GM21390 (cell line): Measurements from ENCODE around the gene GSTA3.
A peak's percentile ranks its signal among the peaks of the same experiment; 100 is the strongest.
"Not testable (repeated sequence)": the region's sequence is repeated elsewhere in the genome, so short reads cannot be mapped to it uniquely, and the experiment has no call there.

Experiments
- ATAC-seq: cut with Tn5 transposase; IDR thresholded peaks from one replicate; pipeline ENCODE4 v1.9.1; 2021; ENCODE audit not compliant: unreplicated experiment

GSTA3 gene

DNA sequence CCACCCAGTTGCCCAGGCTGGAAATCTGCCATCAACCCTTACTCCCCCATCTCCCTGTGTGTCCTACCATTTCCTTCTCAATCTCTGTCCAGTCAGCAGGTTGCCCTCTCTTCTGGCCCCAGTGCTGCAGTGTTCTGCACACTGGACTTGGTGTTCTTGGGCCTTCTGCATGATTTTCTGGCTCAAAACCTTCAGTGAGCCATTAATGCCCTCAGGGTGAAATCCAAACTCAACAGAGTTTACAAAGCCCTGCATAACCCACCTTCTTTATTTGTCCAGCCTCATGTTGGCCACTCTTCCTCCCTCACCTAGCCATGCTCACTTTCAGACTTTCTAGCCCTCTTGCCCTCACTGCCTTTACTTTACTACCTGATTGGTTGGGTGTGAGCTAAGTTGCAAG lies 5.0 kb upstream of the GSTA3 start:
- ATAC-seq, result no peak

- no peak for ATAC-seq
Measured at GRCh38 chr6:52910091-52910490, 593 bp upstream of the GSTA3 start.

GRCh38 chr6:52909131-52909530 lies 367 bp downstream of the GSTA3 start:
- ATAC-seq, result no peak

- ATAC-seq, result no peak
Measured at GRCh38 chr6:52908526-52908925, 972 bp downstream of the GSTA3 start.

DNA sequence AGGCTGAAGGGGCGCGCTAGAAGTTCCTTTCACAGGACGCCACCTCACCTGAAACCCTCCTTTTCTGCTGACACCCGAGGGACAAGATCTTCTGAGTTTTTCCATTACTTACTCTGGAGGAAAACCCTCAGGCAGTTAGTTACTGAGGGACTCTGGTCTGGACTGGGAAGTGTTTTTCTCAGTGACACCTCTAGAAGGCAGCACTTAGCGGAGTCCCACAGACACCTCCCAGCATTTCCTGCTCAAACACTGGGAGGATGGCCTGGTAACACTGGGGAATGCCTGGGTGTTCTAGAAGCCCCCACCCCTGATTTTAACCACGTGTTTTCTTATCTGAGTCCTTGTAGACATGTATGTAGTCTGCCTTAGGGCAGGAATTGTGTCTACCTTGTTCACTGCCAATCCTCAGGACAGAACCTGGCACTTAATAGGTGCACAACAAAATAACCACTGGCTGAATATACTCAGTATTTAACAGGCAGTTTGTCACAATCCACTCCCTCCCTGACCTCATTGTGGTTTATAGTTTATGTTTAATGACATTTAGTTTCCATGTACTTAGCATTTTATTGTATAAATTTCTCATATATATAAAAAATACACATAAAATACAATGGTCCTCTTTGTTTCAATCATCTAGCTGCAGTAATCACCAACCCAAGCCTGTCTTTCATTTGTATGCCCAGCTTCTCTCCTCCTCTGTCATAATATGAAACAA lies 4.8 kb downstream of the GSTA3 start:
- no peak for ATAC-seq

GRCh38 chr6:52900536-52900935 lies 9.0 kb downstream of the GSTA3 start:
- ATAC-seq, result no peak

DNA sequence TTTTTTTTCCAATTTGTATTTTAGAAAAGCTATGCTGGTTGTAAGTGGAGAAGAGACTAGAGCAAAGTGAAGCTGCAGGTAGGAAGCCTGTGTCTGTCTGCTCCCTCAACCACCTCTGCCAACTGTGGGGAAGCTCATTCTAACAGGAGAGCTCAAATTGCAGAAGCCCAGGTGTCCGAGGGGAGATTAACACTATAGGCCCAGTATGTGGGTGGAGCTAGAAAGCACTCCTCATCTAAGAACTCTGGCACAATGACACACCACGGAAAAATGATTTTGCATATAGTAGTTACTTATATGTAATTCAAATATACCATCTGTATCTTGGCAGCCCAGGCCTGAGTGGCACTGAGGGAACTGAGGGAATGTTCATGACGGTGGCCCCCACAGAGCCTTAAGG lies 13.7 kb downstream of the GSTA3 start:
- not testable (repeated sequence) for ATAC-seq

DNA sequence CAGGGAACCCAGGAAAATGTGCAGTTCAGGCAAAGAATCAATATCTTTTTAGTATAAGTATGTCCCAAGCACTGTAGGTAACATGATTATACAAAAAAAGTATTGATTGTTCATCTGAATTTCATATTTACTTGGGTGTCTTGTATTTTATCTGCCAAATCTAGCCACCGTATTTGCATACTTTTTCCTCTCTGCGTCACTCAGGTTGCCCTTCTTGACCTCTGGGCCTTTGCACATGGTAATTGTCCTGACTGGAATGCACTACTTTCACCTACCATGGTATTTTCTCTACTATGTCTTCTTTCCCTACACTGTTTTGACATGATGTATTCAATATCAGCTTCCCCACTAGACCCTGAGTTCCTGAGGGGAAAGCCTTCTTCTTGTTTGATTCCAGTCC lies 15.2 kb downstream of the GSTA3 start:
- ATAC-seq, result no peak

DNA sequence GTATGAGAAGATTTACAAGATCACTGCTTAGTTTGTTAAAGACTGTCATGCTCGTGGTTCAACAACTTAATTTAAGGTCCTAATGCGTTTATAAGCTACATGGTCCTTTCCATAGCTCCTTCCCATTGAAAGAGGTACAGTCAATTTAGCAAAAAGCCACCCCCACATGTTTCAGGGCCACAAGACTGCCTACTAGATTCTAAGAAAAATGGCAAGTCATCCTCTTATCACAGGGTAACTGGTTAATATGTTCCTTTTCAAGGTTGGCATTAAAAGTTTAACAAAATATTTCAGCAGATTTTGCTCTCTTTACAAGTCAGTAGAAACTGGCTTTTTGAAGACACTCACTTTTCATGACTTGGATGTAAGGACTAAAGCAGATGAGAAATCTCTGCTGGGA lies 15.7 kb downstream of the GSTA3 start:
- no peak for ATAC-seq

GRCh38 chr6:52893221-52893620 lies 16.3 kb downstream of the GSTA3 start:
- no peak for ATAC-seq

GRCh38 chr6:52890018-52890417 lies 19.5 kb downstream of the GSTA3 start:
- no peak for ATAC-seq

- ATAC-seq, result no peak
Measured at GRCh38 chr6:52887910-52888524, 21.5 kb downstream of the GSTA3 start.

- ATAC-seq, result peak; percentile 100
Measured at GRCh38 chr6:52881996-52882841, 27.3 kb downstream of the GSTA3 start.

DNA sequence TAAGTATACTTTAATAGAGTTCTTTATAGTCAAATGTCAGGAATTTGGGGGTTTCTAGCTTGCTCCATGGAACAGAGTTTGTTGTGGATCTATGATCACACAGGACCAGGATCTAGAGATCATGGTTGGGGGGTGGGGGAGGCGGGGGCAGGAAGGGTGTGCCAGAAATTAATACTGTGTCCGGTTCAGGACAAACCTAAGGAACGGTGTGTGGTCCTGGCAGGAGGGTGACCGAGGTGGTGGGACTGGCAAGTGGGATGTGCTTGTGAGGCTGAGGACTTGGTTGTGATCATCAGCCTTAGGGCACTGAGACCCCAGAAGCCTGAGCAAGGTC lies 27.9 kb downstream of the GSTA3 start:
- ATAC-seq, result no peak

DNA sequence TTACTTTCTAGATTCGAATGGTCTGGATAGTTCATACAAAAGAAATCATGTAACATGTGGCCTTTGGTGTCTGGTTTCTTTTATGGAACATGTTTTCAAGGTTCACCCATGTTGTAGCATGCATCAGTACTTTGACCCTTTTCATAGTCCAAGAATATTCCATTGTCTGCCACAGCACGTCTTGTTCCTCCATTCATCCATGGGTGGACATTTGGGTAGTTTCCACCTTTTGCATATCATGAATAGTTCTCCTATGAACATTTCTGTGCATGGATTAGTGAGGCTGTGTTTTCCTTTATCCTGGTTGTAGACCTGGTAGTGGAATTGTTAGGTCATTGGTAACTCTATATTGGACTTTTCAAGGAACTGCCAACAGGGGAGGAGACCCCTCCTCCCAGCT lies 31.7 kb downstream of the GSTA3 start:
- ATAC-seq, result no peak

DNA sequence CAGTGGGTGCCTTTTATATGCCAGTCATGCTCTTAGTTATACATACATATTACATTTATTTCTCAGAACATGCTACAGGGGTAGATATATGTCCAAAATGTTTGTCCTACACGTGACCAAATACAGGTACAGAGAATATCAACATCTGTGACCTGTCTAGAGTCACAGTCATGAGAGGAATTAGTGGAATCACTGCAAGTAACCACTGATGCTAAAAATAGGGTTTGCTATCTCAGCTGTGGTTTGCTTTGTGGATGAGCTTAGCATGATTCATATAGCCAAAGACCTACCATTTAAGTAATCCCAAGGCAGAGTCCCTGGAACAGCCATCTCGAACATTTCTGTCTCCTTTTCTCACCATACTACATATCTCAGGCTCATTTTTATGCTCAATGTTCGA lies 32.3 kb downstream of the GSTA3 start:
- no peak for ATAC-seq

- ATAC-seq, result no peak
Measured at GRCh38 chr6:52876056-52876787, 33.3 kb downstream of the GSTA3 start.

DNA sequence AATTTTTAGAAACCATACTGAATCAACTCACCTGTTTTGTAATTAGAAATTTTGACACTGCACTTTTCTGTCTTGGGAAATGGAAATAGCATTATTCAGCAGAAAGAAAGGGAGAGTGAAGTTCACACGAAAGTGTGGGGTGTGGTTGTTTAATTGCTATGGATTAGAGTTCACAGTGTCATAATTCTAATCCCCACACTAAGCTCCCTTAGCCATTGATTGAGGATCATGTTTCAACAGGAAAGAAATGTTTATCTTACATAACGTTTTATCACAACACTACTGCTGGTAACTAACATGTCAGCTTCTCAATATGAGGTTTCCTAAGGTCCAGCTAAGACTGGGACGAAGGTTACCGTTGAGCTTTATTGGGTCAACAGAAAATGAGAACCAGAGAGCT lies 37.5 kb downstream of the GSTA3 start:
- ATAC-seq, result no peak

DNA sequence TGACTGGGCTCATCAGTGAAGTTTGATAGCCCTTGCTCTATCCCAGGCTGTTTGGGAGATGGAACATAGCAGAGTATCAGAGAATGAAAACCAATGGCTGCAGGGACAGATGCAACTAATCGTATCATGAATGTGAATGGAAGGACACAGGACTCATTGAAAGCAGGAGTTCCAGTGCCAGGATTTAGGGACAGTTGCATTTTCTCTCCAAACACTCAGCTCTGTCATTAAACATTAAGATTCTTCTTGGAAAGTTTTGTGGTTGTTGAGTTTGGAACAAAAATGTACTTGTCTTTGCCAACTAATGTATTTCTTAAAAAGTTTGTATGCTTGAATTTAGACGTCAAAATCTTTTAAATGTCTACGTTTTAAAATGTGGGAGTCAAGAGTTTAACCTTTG lies 37.9 kb downstream of the GSTA3 start:
- ATAC-seq, result no peak

DNA sequence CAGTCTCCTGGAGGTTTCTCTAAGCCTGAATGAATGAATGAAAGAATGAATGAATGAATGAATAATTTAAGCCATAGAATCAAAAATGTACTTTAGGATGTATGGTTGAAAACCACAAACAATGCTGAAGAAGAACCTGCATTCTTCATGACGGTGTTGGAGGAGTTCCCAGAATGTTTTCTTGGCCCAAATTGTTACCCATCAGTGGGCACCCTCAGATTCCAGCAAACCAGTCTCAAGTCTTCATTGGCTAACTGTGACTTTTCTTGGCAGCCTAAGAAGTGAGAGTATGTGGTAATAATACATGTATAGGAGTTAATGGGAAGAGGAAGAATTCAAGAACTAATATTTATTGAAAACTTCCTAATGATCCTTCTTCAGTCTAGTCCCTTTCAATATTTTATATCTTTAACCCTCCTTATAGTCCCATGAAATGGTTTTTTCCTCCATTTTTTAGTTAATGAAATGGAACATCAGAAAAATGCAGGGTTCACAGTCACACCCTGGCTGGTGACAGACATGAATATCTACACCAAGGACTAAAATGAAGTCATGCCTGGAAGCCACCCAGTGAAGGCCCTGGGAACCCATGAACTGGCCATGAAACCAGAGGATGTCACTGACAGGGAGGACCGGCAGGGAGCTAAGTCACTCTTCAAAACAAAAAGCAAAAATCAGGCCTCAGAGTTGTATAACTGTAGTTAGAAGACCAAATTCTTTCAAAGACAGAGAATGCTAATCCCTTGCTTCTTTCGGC lies 39.0 kb downstream of the GSTA3 start:
- not testable (repeated sequence) for ATAC-seq

DNA sequence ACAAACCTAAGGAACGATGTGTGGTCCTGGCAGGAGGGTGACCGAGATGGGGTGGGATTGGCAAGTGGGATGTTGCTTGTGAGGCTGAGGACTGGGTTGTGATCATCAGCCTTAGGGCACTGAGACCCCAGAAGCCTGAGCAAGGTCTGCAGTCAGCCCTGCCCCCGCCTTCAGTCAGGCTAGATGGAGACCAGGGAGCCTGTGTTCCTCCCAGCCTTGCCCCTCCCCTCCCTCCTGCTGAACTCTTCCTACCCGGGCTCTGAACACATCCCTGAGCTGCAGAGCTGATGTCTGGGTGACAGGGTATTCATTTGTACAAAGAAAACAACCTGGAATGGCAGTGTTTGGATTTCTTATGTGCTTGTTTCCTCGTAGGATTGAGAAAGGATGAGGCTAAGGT lies 40.6 kb downstream of the GSTA3 start:
- not testable (repeated sequence) for ATAC-seq
